HK-2 (cell line): Measurements from ENCODE around the gene PALD1.

Source experiments
- DNase-seq: peaks from one replicate; pipeline ENCODE4 v3.0.0-alpha.2; 2018; ENCODE audit not compliant: unreplicated experiment

PALD1 gene

DNA sequence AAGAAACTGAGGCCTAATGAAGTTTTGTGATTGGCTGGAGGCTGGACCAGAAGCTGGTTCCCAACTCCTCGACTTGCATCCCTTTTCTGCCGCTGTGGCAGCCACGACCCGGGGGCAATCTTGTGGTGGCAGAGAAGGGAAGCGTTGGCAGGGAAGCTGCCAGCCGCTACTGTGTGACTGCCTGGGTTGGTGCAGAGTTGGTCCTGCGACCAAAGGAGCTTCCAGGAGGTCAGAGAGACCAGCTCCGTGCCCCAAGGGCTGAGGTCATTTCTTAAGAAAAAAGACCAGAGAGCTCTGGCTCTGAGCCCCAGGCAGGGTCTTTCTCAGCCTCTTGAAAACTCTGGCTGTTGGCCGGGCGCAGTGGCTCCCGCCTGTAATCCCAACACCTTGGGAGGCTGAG lies 76.8 kb downstream of the PALD1 start:
- DNase-seq, result no peak

DNA sequence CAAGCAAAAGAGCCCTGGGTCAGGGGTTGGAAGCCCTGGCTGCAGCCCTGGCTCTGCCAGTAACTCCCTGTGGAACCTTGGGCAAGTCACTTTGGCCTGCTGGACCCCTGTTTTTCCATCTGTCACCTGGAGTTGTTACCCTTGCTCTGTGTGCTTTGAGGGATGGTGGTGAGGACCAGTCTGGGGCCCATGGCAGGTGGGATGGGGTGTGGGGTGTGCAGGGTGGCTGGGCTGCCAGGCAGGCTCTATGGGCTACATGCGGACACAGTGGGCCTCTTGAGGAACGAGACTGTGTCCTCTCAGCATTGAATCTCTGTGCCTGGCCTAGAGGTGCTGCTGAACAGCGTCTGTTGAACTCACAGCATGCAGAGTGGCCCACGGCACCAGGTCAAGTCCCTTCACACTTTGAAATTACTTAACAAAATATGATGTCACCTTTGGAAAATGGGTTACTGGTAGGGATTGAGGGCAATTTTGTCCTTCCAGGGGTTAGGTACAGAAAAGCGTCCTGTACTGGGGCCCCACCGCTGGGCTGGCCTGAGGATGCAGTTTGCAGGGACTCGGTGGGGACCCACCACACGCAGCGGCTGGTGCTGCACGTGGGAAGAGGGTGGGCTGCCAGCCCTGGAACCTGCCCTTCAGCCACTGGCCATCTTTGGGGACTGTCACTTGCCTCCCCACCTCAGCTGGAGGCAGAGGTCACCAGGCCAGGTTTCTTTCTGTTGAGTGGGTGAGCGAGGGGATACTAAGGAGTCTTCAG lies 78.7 kb downstream of the PALD1 start:
- no peak for DNase-seq

DNA sequence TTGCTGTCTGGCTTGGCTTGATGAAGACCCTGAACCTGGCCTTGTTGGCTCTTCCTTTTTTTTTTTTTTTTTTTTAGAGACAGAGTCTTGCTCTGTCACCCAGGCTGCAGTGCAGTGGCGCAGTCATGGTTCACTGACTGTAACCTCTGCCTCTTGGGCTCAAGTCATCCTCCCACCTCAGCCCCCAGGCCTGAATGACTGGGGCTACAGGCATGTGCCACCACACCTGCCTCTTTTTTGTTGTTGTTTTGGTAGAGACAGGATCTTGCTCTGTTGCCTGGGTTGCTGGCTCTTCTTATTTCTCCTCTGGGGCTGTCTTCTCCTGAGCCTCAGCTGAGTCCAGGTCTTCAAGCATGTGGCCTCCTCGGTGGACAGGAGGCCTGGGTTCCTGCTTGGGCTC lies 79.3 kb downstream of the PALD1 start:
- no peak for DNase-seq

DNA sequence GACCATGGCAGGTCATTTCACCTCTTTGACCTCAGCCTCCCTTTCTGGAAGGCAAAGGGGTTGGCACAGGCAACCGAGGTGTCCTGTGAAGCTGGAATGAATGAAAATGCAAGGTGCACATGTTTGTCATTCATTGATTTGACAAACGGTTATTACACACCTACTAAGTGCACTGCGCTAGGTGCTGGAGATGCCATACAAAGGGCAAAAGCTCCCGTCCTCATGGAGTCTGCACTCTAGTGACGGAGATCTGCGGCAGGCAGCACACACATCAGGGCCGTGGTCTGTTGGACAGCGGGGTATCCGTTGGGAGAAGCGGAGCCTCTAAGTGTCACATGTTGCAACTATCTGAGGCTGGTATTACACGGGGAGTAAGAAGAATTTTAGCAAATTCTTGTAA lies 79.7 kb downstream of the PALD1 start:
- DNase-seq, result no peak

DNA sequence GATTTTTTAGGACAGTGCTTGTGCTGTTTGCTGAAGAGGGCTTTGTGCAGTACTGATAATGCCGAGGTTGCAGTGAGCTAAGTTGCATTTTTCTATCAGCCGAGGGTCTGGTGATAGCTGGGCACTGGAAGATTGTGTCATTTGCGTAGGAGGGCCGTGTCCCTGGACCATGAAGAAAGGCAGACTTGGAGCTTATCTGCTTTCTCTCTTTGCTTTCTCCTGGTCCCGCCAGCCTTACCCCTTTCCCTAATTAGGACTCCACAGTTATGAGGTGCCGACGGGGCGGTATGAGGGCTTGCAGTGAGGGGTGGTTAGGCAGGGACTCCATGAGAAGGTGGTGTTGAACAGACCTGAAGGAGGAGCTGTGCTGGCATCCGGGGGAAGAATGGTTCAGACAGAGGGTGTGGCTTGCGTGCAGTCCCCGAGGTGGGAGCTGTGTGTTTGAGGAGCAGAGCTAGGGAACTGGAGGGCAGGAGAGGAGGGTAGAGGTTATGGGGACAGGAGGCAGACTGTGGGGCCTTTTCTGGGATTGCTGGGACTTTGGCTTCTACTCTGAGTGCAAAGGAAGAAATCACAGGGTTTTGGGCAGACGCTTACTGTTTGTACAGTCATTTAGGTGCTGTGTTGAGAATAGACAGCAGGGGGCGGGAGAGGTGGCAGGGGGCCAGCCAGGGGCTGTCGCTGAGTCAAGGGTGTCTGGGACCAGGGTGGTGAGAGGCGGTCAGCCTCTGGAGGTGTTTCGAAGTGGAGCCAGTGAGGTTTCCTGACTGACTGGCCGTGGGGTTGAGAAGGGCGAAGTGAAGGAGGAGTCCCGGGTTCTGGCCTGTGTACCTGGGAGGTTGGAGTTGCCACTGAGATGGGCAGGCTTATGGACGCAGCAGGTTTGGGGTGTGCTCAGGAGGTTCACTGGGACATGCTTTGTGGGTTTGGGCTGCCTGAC lies 80.6 kb downstream of the PALD1 start:
- DNase-seq, result peak; percentile 56

DNA sequence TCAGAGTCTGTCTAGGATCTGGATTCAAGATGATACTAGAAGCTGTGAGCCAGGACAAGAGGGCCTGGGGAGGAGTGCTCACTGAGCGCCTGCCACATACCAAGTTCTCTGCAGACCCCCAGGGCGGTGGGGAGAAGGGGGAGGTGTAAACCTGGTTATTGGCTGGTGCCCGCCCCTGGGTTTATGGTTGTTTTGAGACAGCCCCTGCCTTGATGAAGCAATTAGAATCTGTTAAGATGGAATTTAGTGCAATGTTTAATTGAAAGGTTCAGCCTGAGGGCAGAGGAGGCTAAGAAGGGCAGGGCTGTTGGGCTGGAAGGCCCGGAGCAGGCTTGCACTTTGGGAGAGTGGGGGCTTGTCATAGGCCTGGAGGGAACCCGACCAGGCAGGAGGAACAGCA lies 81.3 kb downstream of the PALD1 start:
- DNase-seq, result no peak

DNA sequence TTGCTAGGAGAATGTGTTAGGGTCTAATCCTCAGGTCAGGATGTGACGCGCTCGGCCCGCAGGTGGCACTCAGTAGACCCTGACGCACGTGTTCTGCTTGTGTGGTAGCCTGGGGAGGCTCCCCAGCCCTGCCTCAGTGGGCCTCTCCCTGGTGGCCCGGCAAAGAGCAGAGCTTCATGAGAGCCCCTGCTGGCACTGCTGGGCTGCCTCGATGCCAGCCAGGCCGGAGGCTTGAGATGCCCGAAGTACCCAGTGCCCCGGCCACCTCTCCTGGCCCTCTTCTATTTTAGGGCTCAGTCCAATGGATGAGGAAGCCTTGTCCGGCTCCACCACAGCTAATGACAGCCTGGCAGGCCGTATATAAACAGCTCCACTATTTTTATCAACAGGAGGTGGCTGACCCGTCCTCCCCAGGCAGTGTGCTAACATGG lies 82.0 kb downstream of the PALD1 start:
- DNase-seq, result no peak

DNA sequence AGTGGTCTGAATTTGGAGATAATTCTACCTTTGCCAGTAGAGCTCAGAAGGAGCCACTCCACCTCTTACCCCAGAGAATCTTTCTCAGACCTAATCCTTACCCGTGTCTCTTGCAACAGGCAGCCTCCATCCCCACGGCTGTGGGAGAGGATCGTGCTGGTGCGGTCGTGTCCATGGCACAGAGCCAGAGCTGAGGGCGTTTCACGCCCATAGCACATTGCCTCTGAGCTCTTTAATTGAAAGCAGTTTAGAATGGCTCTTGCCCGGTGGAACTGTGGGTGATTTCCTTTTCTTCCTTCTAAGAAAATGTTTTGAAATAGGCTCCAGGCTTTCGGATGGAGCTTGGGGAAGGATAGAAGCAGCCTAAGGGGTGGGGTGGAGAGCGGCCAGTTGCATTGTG lies 82.5 kb downstream of the PALD1 start:
- no peak for DNase-seq

DNA sequence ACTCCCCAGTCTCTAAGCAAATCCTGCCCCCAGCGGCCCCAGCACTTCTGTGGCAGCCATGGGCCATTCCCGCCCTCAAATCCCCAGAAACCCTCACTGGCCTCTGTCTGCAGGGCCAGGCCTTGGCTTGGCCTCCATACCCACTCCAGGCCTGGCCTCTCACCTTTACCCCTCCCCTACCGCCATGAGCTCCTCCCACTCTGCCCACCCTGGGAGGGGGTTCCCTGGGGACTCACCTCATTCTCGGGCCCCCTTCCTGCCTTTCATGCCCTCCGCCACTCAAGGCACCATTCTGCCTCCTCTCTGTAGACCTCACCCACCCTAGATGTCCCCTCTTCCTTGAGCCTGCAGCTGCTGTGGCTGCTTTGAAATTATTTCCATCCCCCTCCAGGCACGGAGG lies 83.0 kb downstream of the PALD1 start:
- no peak for DNase-seq

DNA sequence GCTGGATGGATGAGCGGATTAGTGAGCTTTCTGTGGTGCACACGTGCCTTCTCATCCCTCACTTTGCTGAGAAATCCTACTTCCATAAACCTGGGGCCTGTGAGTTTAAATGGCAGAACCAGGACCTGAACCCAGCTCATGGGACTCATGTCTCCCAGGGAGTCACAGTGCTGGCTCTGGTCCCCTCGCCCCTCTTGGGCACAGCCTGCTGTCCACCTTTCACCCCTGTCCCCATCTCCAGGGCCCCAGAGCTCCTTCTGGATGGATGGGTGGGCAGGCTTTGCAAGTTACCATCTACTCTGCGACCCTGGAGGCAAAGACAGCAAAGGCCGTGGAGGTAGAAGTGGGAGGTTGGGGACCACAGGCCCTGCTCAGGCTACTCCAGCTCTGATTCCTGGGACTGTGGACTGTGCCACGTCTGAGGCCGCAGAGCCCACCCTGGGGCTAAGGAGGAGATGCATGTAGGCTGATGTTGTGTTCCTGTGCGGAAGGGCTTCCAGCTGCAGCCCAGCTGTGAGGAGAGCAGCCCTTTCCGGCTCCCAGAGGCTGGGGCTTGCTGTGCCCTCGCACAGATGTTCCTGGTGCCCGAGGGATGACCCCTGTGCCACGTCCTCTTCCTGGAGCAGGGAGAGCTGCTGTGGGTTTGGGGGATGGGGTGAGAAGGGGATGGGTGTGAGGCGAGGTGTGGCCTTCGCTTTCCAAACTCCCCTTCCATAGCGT lies 83.6 kb downstream of the PALD1 start:
- no peak for DNase-seq

DNA sequence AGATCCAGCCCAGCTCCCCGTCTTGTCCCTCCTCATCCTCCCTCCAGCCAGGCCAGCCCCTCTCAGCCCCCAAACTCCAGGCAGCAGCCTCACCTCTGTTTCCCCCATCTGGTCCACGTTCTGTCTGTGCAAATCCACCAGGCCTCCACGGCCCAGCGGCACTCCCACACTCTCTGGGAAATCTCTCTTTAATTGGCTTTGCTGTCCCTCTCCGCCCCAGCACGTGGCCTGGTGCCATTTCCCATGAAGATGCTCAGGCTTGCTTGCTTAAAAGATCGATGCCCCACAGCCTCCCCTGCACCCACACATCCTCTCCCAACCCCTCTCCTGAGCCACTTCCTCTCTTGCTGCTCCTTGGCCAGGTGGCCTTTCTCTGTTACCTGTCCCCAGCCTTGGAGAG lies 84.7 kb downstream of the PALD1 start:
- no peak for DNase-seq

DNA sequence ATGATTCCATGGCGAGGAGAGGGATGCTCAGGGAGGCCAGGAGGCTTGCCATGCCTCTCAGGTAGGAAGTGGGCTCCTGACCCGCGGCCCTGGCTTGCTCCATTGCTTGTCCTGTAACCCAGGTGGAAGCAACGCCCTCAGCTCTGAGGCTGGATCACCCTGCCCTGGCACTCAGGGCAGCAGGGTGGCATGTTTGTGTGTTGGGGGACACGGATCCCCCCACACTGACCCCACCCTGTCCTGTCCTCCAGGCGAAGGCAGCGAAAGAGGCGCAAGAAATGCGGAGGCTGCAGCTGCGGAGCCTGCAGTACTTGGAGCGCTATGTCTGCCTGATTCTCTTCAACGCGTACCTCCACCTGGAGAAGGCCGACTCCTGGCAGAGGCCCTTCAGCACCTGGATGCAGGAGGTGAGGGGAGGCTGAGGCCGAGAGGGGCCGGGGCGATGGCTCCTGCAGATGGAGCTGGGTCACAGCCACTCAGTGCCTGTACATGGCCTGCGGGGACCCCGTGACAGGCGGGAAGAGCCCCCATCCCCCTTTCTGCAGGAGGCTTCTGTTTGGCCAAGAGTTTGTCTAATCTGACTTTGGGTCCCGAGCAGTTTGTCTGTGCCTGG lies 85.7 kb downstream of the PALD1 start:
- DNase-seq, result no peak

DNA sequence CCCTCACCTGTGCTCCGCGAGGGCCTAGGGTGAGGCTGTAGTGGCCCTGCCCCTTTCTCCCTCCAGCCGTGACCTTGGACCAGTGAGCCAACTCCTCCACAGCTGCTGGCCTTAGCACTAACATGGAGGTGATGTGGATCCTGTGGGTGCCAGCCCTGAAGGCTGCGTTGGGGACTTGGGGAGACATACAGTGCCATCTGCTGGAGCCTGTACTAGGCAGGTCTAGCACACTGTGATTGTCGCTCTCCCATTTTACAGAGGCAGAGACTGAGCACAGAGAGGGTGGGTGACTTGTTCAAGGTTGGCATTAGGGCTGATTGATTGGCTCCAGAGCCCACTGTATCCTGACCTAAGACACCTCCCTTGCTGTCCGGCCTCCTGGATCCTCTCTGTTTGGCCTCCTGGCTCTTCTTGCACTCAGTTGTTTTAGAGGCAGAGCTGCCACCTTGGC lies 86.4 kb downstream of the PALD1 start:
- no peak for DNase-seq

DNA sequence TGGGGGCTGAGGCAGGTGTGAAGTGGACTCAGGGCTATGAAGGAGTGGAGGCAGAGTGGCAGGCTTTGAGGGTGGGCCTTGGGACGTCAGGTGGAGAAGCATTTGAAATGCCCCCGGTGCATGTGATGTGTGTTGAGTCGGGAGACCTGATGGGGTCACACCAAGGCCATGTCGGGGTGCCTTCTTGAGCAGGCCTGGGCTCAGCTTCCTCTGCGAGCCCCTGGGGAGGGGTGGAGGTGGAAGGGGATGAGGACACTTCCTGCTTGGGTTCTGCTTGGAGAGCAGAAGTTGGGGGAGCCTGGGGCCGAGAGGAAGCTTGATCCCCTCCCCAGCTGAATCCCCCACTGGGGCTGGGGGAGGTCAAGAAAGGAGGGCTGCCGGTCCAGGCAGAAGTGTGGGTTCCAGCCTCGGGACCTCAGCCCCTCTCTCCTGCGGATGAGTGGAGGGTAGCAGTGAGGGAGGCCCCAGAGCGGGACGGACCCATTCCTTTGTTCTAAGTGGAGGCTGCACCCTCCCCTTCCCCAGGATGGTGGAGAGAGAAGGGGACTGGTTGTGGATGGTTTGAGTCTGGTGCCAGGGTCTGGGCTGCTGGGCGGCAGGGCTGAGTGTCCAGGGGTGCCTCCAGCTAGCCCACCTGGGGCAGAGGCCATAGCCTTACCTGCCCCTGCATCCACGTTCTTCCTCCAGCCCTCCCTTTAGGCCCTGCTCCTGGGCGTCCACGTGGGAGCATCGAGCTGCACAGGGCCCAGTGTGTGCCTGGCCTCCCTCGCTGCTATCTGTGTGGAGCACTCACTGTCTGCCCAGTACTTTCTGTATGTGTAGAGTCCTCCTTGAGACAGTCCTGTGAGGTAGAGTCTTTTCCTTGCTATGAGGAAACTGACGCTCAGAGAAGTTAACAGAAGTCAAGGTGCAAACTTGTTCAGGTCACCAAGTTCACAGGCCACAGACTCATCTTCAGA lies 87.3 kb downstream of the PALD1 start:
- DNase-seq, result no peak

DNA sequence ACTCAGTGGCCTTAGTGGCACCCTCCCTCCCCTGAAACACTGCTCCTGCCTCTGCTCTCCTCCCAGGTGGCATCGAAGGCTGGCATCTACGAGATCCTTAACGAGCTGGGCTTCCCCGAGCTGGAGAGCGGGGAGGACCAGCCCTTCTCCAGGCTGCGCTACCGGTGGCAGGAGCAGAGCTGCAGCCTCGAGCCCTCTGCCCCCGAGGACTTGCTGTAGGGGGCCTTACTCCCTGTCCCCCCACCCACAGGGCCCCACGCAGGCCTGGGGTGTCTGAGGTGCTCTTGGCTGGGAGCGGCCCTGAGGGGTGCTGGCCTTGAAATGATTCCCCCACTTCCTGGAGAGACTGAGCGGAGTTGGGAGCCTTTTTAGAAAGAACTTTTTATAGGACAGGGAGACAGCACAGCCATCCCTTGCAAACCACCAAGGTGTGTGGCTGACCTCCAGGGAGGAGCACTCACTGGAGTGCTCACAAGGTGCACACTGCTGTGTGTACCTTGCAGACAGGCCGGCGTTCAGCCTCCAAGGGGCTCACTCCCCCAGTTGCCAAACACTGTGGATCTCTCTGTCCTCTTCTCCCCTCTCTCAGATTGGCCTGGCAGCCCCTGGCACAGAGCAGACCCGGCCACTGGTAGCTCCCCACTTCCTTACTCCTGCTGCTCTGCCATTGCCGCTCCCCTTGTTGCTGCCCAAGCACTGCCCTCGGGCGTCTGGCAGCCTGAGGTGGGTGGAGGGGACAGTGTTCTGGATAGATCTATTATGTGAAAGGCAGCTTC lies 88.1 kb downstream of the PALD1 start:
- DNase-seq, result no peak

DNA sequence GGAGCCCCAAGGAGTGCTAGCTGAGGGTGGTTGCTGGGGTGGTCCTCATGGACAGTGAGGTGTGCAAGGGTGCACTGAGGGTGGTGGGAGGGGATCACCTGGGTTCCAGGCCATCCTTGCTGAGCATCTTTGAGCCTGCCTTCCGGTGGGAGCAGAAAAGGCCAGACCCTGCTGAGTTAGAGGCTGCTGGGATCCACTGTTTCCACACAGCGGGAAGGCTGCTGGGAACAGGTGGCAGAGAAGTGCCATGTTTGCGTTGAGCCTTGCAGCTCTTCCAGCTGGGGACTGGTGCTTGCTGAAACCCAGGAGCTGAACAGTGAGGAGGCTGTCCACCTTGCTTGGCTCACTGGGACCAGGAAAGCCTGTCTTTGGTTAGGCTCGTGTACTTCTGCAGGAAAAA lies 89.0 kb downstream of the PALD1 start:
- DNase-seq, result no peak

DNA sequence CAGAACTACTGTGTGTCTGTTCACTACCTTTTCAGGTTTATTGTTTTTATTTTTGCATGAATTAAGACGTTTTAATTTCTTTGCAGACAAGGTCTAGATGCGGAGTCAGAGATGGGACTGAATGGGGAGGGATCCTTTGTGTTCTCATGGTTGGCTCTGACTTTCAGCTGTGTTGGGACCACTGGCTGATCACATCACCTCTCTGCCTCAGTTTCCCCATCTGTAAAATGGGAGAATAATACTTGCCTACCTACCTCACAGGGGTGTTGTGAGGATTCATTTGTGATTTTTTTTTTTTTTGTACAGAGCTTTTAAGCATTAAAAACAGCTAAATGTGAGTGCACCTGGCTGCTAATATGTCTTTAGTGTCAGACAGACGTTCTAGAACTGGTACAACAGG lies 89.5 kb downstream of the PALD1 start:
- no peak for DNase-seq

DNA sequence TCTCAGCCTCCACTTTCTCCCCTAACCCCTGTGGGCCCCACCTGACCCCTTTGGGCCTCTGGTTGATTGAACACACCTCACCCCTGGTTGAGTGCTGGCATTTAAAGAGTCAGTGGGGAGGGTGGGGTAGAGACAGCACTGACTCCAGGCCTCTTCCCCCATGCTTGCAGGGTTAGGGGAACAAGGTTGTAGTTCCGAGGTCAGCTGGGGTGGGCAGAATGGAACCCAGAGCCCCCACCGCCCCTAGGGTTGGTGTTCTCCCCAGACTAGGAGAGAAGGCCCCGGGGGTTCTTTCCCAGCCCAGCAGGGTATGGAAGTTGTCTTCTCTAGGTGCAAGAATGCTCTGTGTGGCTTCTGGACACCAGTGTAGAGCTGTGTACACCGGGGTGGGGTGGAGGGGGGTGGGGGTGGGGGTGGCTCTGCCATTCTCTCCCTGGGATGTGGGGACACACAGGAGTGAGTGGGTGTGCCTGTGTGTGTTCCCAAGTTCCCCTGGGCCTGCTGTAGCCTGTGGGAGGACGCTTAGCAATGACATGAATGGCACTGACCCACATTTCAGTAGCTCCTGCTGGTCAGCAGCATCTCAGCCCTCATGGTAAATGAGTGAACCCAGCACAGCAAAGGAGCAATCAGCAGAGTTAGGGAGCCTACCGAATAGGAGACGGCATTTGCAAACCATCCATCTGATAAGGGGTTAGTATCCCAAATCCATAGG lies 90.4 kb downstream of the PALD1 start:
- DNase-seq, result no peak

DNA sequence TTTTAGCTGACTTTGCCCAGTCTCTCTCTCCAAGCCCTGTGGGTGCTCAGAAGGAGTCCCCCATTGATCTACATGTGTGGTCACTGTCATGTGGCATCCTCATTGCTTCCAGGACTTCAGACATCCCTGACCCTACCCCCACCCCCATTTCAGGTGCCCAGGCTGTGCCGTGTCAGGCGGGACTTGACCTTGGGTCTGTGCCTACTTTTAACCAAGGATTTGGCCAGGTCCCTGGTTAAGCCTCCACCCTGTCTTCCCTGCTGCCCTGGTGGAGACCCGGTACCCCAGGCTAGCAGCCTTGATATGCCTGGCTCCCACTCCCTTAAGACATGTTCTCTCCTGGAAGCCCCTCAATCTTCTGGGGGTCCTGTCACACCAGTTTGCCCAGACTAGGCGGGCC lies 92.7 kb downstream of the PALD1 start:
- DNase-seq, result no peak
